ENCODE measurements around the gene MEIOB.

DNA sequence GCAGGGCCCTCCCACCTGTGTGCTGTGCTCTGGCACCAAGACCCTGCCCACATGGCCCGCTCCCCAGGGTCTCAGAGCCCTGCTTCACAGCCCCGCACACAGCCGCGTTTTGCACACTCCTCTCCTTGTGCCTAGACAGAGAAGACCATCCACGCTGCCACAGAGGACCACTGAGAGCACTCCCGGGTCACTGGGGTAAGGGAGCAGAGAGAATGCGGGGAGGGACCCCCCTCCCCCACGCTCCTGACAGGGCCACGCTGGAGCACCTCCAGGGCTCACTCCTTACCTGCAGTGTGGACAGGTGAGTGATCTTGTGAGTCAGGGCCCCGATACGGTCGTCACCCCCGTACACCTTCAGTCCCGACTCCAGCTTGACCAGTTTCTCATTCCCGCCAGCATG lies 52.4 kb downstream of the MEIOB start:
- TF ChIP-seq RFX5 (IDR thresholded peaks at IDR 0.05; ENCODE audit: low read length) (no peak), GABPA (IDR thresholded peaks at IDR 0.05; ENCODE audit: low read depth) (no peak)

Data from SK-N-SH (cell line).